T-helper 1 cell treated with Interleukin-12 subunit alpha and Interleukin-12 subunit beta and Interleukin-4 antibody, amounts not matched to agents 30 ng/mL and 1 ng/mL, for 36 hours (primary cell): ENCODE data around the gene C1QTNF1. TPM values are rescaled to one million over a fixed set of nuclear protein-coding genes. Genes with fewer than 3 reads are reported as not detected.

Experiments
- intact Hi-C: fragments of 100-400 bp; cut with micrococcal nuclease; formaldehyde crosslinking; loops from one replicate; pipeline ENCODE4 v1.15.1; 2024
- total RNA-seq: library from RNA; stranded (reverse); gene quantifications from 2 replicates; pipeline ENCODE4 v1.2.3, GENCODE V29; 2022

Gene C1QTNF1
- total RNA-seq, 1 donor from 2014 or later: not detected

GRCh38 chr17:79078476-79079190 is 54.7 kb downstream of the C1QTNF1 start:
- intact Hi-C loops: no loop called here

GRCh38 chr17:79079421-79080200 is 55.6 kb downstream of the C1QTNF1 start:
- intact Hi-C loops: no loop called here

DNA sequence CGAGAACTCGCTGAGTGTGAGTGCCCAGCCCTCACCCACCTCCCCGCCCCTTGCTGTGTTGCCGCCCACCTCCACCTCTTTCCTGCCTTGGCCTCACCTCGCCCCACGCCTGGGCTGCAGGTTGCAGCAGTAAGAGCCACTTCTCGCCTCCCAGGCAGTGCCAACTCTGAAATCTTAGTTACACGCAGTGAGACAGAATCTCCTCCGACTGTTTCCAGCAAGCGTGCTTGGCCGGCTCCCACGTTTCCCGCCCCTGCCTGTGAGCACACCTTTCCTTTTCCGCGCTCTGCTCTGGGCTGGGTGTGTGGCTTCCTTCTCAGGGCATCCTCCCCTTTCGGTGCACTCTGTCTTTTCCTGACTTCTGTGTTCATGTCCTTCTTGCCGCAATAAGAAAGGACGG is 56.4 kb downstream of the C1QTNF1 start:
- intact Hi-C loops: no loop called here

DNA sequence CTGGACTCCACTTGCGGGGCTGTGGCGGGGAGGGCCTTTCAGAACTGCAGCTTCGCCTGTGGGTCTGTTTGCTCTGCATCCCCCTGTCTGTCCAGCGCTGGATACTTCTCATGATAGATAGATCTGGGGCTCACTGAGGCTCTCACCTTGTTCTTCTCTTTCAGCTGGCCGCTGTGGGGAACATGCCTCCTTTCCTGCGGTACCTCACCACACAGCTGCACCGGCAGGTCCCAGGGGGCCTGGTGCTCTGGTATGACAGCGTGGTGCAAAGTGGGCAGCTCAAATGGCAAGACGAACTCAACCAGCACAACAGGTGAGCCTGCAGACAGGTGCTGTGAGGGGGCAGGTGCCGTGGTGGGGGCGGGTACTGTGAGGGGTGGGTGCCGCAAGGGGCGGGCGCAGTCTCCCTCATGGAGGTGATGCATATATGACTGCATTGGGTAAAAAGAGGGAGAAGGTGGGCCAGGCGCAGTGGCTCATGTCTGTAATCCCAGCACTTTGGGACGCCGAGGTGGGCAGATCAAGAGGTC is 56.9 kb downstream of the C1QTNF1 start:
- intact Hi-C loops: no loop called here

GRCh38 chr17:79081571-79082276 is 57.8 kb downstream of the C1QTNF1 start:
- intact Hi-C loops: loop anchor here (1.0 kb wide), 2 partner anchors 35 to 62 kb away; no protein-coding TSS in a partner anchor

- intact Hi-C loops: loop anchor here (1.0 kb wide), 2 partner anchors 36 to 63 kb away; no protein-coding TSS in a partner anchor
Measured at GRCh38 chr17:79082311-79083190, 58.6 kb downstream of the C1QTNF1 start.

GRCh38 chr17:79083191-79083971 is 59.4 kb downstream of the C1QTNF1 start:
- intact Hi-C loops: no loop called here

DNA sequence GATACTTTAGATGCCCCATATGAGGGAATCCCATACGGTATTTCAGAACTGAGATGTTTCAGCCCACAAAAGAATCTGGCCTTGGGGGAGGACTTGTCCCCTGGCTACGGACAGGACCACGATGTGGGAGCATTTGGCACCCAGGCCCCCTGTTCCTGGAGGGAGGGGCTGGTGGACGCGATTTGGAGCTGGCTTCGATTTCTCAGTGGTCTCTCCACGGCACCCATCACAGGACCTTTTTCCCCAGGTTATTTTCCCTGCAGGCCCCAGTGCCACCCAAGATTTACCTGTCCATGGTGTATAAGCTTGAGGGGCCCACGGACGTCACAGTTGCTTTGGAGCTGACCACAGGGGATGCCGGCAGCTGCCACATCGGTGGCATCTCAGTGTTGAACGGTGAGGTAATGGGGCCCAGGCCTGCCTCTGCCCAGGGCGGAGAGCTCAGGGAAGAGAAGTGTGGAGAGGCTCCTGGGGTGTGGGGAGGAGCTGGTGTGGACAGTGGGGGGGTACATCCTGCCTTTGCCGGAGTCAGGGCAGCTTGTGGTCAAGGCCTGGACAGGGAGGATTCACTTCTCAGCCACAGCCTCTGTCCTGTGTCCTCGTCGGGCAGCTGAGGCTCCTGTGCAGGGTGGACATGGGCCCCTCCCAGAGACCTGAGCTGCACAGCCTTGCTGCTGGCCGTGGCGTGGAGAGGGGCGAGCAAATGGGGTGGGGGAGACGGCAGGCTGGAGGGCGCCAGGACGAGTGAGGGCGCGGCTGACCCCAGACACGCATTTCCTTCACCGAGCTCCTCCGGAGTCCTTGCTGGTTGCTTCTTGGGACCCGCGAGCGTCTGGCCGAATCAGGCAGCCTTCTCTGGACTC is 60.6 kb downstream of the C1QTNF1 start:
- intact Hi-C loops: loop anchor here (5.0 kb wide), 1 partner anchor 623 kb away; no protein-coding TSS in a partner anchor

- intact Hi-C loops: loop anchor here (5.0 kb wide), 1 partner anchor 622 kb away; no protein-coding TSS in a partner anchor
Measured at GRCh38 chr17:79085154-79085920, 61.4 kb downstream of the C1QTNF1 start.

DNA sequence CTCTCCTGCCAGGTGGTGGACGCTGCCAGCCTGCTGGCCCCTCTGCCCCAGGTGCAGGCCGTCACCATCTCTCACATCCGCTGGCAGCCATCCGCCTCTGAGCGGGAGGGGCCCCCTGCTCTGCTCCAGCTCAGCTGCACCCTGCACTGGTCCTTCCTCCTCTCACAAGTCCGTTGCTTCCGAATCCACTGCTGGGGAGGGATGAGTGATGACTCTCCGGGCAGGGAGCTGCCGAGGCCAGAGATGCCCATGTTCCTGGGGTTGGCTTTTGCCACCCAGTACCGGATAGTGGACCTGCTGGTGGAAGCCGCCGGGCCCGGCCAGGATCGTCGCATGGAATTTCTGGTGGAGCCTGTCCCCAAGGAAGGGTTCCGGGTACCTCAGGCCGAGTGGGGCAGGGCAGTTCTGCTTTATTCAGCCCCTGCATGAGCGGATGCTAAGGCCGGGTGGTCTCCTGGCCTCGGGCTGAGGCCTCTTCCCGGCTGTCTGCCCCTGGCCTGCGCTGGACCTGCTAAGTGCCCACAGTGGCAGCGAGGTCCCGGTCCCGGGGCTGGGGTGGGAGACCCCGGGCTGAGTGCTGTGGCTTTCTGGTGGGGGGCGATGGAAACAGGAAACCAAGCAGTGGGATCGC is 62.1 kb downstream of the C1QTNF1 start:
- intact Hi-C loops: loop anchor here (5.0 kb wide), 1 partner anchor 621 kb away; no protein-coding TSS in a partner anchor

GRCh38 chr17:79086609-79087427 is 62.8 kb downstream of the C1QTNF1 start:
- intact Hi-C loops: loop anchor here (1.0 to 5.0 kb wide), 3 partner anchors 13 to 620 kb away; partner anchors contain the start of gene ENGASE

DNA sequence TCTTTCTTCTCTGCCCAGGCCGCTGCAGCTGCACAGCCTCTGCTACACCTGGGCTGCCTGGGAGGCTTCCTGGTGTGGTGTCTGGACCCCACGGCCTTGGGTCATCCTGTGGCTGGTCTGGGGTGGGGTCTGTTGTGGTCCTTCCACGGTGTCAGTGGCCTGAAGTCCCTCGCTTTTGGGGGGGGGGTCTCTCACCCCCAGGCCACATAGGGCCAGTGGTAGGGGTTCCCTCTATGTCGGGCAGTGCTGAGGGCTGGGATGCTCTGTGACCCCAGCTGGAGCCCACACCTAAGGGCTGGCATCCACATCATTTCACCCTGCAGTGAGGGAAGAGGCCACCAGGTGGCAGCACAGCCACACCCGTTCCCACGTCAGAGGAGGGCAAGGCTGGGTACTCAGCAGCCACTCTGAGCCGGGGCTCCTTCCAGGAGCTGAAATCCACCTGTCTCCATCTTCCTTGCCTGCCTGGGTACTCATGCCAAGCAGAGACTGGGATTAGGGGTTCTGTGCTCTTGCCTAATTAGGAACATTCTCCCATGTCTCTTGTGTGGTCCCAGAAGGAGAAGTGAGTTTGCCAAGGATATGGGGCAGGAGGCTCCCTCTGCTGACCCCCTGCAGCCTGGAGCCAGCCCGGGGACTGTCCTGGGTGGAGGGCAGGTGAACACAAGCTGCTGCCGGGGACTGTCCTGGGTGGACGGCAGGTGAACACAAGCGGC is 63.6 kb downstream of the C1QTNF1 start:
- intact Hi-C loops: loop anchor here (1.0 to 5.0 kb wide), 3 partner anchors 13 to 620 kb away; partner anchors contain the start of gene ENGASE

DNA sequence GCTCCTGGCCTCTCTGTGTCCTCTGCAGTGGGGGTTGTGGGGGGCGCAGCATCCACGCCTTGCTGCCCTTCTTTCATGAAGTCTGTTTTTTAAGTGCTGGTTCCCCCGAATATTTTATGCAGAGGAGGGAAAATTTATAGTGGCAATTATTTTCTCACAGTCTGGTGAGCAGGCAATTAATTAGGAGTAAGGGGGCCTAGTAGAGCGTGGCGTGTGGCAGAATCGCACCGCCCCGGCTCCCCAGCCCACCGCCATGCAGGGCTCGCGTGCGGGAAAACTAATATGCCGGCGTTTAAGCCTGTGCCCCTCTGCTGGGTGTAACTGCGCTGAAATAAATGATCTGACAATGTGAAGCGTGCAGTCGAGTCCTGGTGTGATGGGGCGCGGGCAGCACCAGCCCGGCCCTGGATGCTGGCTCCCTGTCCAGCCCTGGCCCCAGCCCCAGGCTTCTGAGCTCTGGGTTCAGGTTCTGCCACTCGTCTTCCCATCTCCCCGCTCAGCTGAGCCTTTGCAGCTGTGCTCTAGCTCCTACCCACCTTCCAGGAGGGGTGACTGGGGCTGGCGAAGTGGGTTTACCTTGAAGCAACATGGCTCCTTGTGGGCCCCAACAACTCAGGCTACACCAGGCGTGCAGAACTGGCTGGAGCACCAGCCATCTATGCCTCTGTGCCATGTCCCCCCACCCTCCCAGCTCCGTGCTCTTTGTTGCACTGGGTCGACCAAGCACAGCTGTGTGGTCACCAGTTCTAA is 64.5 kb downstream of the C1QTNF1 start:
- intact Hi-C loops: loop anchor here (5.0 kb wide), 1 partner anchor 619 kb away; no protein-coding TSS in a partner anchor

- intact Hi-C loops: loop anchor here (5.0 kb wide), 1 partner anchor 618 kb away; no protein-coding TSS in a partner anchor
Measured at GRCh38 chr17:79088997-79089328, 65.0 kb downstream of the C1QTNF1 start.
